Measurements from ENCODE around the gene BORA. TPM values are rescaled to one million over a fixed set of nuclear protein-coding genes. Genes with fewer than 3 reads are reported as not detected.
"Not testable (repeated sequence)": the region's sequence is repeated elsewhere in the genome, so short reads cannot be mapped to it uniquely, and the experiment has no call there.

The BORA gene
- total RNA-seq, 1 donor from 2014 or later, result 2.5 TPM

GRCh38 chr13:72700509-72700908 is 27.2 kb upstream of the BORA start:
- Mint-ChIP-seq H3K4me3 (ENCODE audit: unreplicated experiment) (no peak overlapping the region), H3K4me1 (ENCODE audit: low read depth, unreplicated experiment) (no peaks in the 10 kb centered on the region), H3K27ac (ENCODE audit: unreplicated experiment) (no peak overlapping the region), H3K9me3 (ENCODE audit: unreplicated experiment) (peaks cover 2% of the 10 kb centered on the region), H3K27me3 (ENCODE audit: unreplicated experiment) (no peaks in the 10 kb centered on the region), H3K36me3 (ENCODE audit: unreplicated experiment) (no peaks in the 10 kb centered on the region)
- DNase-seq, result no peak
- no peak for TF ChIP-seq CTCF (IDR thresholded peaks at IDR 0.05; ENCODE audit: partially characterized antibody, unreplicated experiment)

GRCh38 chr13:72716776-72717175 is 10.9 kb upstream of the BORA start:
- Mint-ChIP-seq H3K27me3 (ENCODE audit: unreplicated experiment) (no peaks in the 10 kb centered on the region), H3K36me3 (ENCODE audit: unreplicated experiment) (peaks cover 21% of the 10 kb centered on the region), H3K27ac (ENCODE audit: unreplicated experiment) (no peak overlapping the region), H3K4me3 (ENCODE audit: unreplicated experiment) (no peak overlapping the region), H3K4me1 (ENCODE audit: low read depth, unreplicated experiment) (peaks cover 5% of the 10 kb centered on the region), H3K9me3 (ENCODE audit: unreplicated experiment) (no peaks in the 10 kb centered on the region)
- TF ChIP-seq CTCF (IDR thresholded peaks at IDR 0.05; ENCODE audit: partially characterized antibody, unreplicated experiment), result no peak
- DNase-seq, result no peak

GRCh38 chr13:72726185-72726584 is 1.5 kb upstream of the BORA start:
- Mint-ChIP-seq H3K4me1 (ENCODE audit: low read depth, unreplicated experiment) (peaks cover 23% of the 10 kb centered on the region), H3K4me3 (ENCODE audit: unreplicated experiment) (peak overlapping the region; percentile 95)
- not testable (repeated sequence) for DNase-seq; H3K36me3 Mint-ChIP-seq (ENCODE audit: unreplicated experiment); H3K27ac Mint-ChIP-seq (ENCODE audit: unreplicated experiment); H3K27me3 Mint-ChIP-seq (ENCODE audit: unreplicated experiment); H3K9me3 Mint-ChIP-seq (ENCODE audit: unreplicated experiment)

- TF ChIP-seq CTCF (IDR thresholded peaks at IDR 0.05; ENCODE audit: partially characterized antibody, unreplicated experiment), result no peak
- peak; percentile 68 for DNase-seq
- Mint-ChIP-seq H3K27ac (ENCODE audit: unreplicated experiment) (peak overlapping the region; percentile 74), H3K27me3 (ENCODE audit: unreplicated experiment) (peaks cover 4% of the 10 kb centered on the region), H3K36me3 (ENCODE audit: unreplicated experiment) (no peaks in the 10 kb centered on the region), H3K4me3 (ENCODE audit: unreplicated experiment) (peak overlapping the region; percentile 95), H3K4me1 (ENCODE audit: low read depth, unreplicated experiment) (peaks cover 18% of the 10 kb centered on the region), H3K9me3 (ENCODE audit: unreplicated experiment) (peaks cover 3% of the 10 kb centered on the region)
These were observed 852 bp upstream of the BORA start for GRCh38 chr13:72726726-72727416.

GRCh38 chr13:72728290-72728605 is 525 bp downstream of the BORA start:
- H3K27me3 Mint-ChIP-seq (ENCODE audit: unreplicated experiment), result peaks cover 4% of the 10 kb centered on the region
- no peak for DNase-seq
- TF ChIP-seq CTCF (IDR thresholded peaks at IDR 0.05; ENCODE audit: partially characterized antibody, unreplicated experiment), result no peak
- peaks cover 9% of the 10 kb centered on the region for H3K4me1 Mint-ChIP-seq (ENCODE audit: low read depth, unreplicated experiment)
- H3K36me3 Mint-ChIP-seq (ENCODE audit: unreplicated experiment), result no peaks in the 10 kb centered on the region
- H3K4me3 Mint-ChIP-seq (ENCODE audit: unreplicated experiment), result peak overlapping the region; percentile 95
- H3K9me3 Mint-ChIP-seq (ENCODE audit: unreplicated experiment), result peaks cover 3% of the 10 kb centered on the region
- H3K27ac Mint-ChIP-seq (ENCODE audit: unreplicated experiment), result peak overlapping the region; percentile 43

Measured in glutamatergic neuron (in vitro differentiated cells).